ENCODE results near the gene DNAH2.

Gene DNAH2

DNA sequence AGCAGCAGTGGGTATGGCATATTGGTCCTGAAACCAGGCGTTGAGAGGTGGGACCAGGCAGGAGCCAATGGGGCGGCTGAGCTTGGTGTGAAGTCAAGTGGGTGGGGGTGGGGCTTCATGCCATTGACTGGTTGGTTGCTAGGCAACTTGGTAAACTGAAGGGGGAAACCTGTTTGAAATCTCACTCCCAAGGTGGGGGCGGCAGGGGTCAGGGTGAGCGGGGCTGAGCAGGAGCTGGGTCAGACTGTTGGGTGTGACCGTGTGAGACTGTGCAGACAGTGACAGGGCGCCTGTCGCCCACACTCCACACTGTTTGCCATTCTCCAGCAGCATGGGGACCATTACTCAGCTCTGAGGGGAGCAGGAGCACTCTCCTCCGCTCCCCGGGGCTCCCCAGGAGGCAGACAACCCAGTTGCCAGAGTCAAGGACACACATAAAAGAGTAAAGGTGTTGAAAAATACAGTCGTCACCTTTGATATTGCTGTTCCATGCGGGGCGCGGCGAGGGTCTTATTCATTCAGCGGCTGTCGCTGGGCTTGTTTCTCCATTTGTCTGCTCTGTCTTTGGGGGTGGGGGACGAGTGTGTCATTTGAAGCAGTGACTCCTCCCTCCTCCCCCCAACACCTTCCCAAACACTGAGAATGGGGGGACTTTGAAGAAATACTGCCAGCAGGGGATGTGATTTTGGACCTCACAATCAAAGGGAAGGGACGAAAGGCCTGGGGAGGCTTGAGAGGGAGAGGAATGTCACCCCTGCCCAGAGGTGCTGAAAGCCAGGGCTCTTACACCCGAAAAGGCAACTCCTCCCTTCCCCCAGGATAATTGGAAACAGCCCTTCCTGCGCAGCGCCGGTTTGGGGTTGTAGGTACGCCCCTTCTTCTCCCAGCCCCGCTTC lies 13.7 kb upstream of the DNAH2 start:
- no peak overlapping the region for H3K9ac ChIP-seq (ENCODE audit: insufficient read length, low read depth)
- peaks cover 24% of the 10 kb centered on the region for H3K36me3 ChIP-seq (ENCODE audit: insufficient read depth, insufficient read length, low read length)
- peaks cover 14% of the 10 kb centered on the region for H3K4me1 ChIP-seq (ENCODE audit: insufficient read depth, insufficient read length)
- peak; percentile 67 for DNase-seq (ENCODE audit: low read depth, low spot score)
- H3K4me3 ChIP-seq (ENCODE audit: insufficient read length, low read depth) = peak overlapping the region; percentile 6
- TF ChIP-seq YY1 (IDR thresholded peaks at IDR 0.05; ENCODE audit: insufficient read depth, insufficient read length) (no peak), ZNF274 (IDR thresholded peaks at IDR 0.05; ENCODE audit: low read depth, low read length) (no peak), SUZ12 (IDR thresholded peaks at IDR 0.05; ENCODE audit: extremely low read depth, insufficient read depth, insufficient read length) (no peak)
- H3K27me3 ChIP-seq (ENCODE audit: insufficient read depth, insufficient read length) = peaks cover 12% of the 10 kb centered on the region
- H3K9me3 ChIP-seq (ENCODE audit: insufficient read depth, low read length) = no peaks in the 10 kb centered on the region

DNA sequence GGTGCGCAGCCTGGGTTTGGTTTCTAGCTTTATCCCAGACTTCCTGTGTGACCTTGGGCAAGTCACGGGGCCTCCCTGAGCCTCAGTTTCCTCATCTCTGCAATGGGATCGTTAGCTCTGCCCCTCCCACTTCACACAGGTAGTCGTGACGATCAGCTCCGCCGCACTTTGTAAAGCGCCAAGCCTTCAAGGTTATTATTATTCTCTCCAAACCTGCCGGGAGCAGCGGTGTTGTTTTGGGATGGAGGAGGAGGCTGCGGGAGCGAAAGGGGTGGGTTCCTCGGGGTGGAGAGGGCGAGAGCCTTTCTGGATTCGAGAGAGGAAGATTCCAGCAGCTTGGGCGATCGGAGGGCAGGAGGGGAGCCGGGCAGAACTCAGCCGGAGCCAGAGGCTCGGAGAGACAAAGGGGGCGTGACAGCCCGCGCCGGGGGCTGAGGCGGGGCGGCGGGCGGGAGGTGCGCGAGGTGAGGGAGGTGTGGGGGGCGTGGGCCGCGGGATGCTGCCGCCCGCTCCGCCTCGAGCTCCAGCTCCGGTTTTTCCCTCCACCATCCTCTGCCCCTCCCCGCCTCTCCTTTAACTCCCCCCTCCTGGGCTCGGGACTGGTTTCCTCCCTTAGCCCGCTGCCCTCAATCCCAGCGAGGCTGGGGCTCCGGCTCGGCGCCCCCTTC lies 12.8 kb upstream of the DNAH2 start, which contains the start of gene EFNB3:
Gene EFNB3 (plus strand): TSS at position 602 of the 668 bp plus-strand sequence. CDS start 397 bp downstream, outside the sequence.
- H3K4me3 ChIP-seq (ENCODE audit: insufficient read length, low read depth) = peak within 1 kb of the TSS; percentile 58
- H3K9me3 ChIP-seq (ENCODE audit: insufficient read depth, low read length) = no peaks in the 10 kb centered on the region
- H3K4me1 ChIP-seq (ENCODE audit: insufficient read depth, insufficient read length) = peaks cover 14% of the 10 kb centered on the region
- TF ChIP-seq ZNF274 (IDR thresholded peaks at IDR 0.05; ENCODE audit: low read depth, low read length) (no peak), YY1 (IDR thresholded peaks at IDR 0.05; ENCODE audit: insufficient read depth, insufficient read length) (no peak), SUZ12 (IDR thresholded peaks at IDR 0.05; ENCODE audit: extremely low read depth, insufficient read depth, insufficient read length) (no peak)
- peak; percentile 51 for DNase-seq (ENCODE audit: low read depth, low spot score)
- H3K27me3 ChIP-seq (ENCODE audit: insufficient read depth, insufficient read length) = peaks cover 12% of the 10 kb centered on the region
- peaks cover 24% of the 10 kb centered on the region for H3K36me3 ChIP-seq (ENCODE audit: insufficient read depth, insufficient read length, low read length)
- peak within 1 kb of the TSS; percentile 70 for H3K9ac ChIP-seq (ENCODE audit: insufficient read length, low read depth)

DNA sequence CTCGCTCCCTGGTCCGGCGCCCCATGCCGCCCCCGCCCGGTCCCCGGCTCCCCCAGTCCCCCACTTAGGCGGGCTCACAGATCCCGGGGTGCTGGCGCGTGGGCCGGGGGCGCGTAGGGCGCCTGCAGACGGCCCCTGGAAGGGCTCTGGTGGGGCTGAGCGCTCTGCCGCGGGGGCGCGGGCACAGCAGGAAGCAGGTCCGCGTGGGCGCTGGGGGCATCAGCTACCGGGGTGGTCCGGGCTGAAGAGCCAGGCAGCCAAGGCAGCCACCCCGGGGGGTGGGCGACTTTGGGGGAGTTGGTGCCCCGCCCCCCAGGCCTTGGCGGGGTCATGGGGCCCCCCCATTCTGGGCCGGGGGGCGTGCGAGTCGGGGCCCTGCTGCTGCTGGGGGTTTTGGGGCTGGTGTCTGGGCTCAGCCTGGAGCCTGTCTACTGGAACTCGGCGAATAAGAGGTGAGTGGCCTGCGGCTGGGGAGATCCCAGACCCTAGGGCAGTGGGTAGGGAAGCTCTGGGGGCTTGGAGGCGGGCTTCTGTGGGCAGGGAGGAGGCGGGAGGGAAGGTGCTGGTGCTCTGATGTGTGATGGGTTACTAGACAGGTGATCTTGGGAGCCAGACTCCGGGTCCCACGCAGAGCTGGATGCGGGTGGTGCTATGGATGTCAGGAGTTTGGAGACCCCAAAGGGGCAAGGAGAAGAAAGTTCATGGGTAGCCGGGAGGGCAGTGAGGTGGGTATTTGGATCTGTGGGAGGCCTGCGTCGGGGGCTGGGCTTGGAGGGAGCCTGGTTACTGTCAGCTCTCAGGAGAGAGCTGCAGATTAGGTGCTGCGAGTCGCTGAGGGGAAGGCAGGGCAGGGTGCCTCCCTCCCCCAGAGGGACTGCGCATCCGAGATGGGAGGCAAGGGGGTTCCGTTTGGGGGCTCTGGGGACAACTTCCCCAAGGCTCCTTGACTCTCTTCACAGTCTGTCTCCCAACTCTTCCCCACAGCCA lies 12.0 kb upstream of the DNAH2 start:
- Histone ChIP-seq H3K27me3 (ENCODE audit: insufficient read depth, insufficient read length) (peaks cover 12% of the 10 kb centered on the region), H3K36me3 (ENCODE audit: insufficient read depth, insufficient read length, low read length) (peaks cover 24% of the 10 kb centered on the region), H3K9me3 (ENCODE audit: insufficient read depth, low read length) (no peaks in the 10 kb centered on the region), H3K4me1 (ENCODE audit: insufficient read depth, insufficient read length) (peaks cover 14% of the 10 kb centered on the region), H3K9ac (ENCODE audit: insufficient read length, low read depth) (peak overlapping the region; percentile 70), H3K4me3 (ENCODE audit: insufficient read length, low read depth) (peak overlapping the region; percentile 58)
- DNase-seq (ENCODE audit: low read depth, low spot score) = no peak
- TF ChIP-seq ZNF274 (IDR thresholded peaks at IDR 0.05; ENCODE audit: low read depth, low read length) = no peak
- TF ChIP-seq SUZ12 (IDR thresholded peaks at IDR 0.05; ENCODE audit: extremely low read depth, insufficient read depth, insufficient read length) = no peak
- no peak for TF ChIP-seq YY1 (IDR thresholded peaks at IDR 0.05; ENCODE audit: insufficient read depth, insufficient read length)

DNA sequence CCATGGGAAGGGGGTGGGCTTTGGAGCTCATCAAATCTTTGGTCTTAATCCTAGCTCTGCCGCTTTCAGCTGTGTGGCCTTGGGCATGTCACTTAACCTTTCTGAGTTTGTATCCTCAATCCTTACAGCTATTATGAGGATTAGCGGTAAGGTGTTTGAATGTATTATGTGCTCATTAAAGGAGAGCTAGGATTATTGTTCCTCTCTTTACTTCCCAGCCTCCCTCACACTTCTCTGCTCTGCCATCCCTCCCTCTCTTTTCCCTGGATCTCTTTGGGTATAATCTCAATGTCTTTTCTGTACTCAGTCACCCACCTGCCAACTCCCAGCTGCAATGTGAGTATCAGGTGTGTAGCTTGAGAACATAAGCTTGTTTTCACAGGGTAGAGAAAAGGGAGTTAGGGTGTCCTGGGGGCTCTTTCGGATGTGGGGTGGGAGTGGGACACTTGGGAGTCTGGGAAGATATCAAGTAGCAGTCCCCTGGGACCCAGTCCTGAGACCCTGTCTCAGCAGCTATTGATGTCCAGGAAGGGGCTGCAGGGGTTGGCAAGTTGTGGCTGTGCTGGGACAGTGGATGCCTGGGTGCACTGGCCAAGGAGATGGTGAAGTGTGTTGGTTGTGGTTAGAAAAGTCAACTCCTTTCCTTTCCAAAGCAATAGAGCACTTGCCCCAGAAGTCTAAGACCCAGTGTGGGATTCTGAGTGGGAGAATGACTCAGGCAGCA lies 10.8 kb upstream of the DNAH2 start:
- peaks cover 14% of the 10 kb centered on the region for H3K36me3 ChIP-seq (ENCODE audit: insufficient read depth, insufficient read length, low read length)
- no peaks in the 10 kb centered on the region for H3K9me3 ChIP-seq (ENCODE audit: insufficient read depth, low read length)
- H3K27me3 ChIP-seq (ENCODE audit: insufficient read depth, insufficient read length) = peaks cover 12% of the 10 kb centered on the region
- H3K9ac ChIP-seq (ENCODE audit: insufficient read length, low read depth) = no peak overlapping the region
- no peak overlapping the region for H3K4me3 ChIP-seq (ENCODE audit: insufficient read length, low read depth)
- no peak for TF ChIP-seq YY1 (IDR thresholded peaks at IDR 0.05; ENCODE audit: insufficient read depth, insufficient read length)
- no peak for TF ChIP-seq ZNF274 (IDR thresholded peaks at IDR 0.05; ENCODE audit: low read depth, low read length)
- TF ChIP-seq SUZ12 (IDR thresholded peaks at IDR 0.05; ENCODE audit: extremely low read depth, insufficient read depth, insufficient read length) = no peak
- H3K4me1 ChIP-seq (ENCODE audit: insufficient read depth, insufficient read length) = peaks cover 15% of the 10 kb centered on the region
- DNase-seq (ENCODE audit: low read depth, low spot score) = no peak

DNA sequence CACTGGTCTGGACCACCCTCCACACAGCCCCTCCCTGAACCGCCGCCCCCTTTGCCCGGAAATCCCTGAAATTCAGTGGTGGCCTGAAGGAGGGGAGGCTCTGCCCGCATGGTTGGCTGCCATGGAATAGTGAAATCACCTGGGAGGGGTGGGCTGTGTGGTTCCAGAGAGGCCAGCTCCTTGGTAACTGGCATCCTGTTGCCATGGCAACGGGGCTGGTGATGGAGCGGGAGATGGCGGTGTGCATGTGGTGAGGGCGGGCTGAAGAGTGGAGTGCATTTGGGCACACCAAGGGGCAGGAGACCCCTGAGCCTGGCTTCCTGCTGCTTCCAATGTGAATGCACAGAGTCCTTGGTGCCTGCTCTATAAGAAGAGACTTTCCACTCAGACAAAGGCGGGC lies 10.1 kb upstream of the DNAH2 start:
- H3K36me3 ChIP-seq (ENCODE audit: insufficient read depth, insufficient read length, low read length) = peaks cover 8% of the 10 kb centered on the region
- peaks cover 12% of the 10 kb centered on the region for H3K27me3 ChIP-seq (ENCODE audit: insufficient read depth, insufficient read length)
- H3K4me3 ChIP-seq (ENCODE audit: insufficient read length, low read depth) = no peak overlapping the region
- no peak for DNase-seq (ENCODE audit: low read depth, low spot score)
- no peak overlapping the region for H3K9ac ChIP-seq (ENCODE audit: insufficient read length, low read depth)
- TF ChIP-seq SUZ12 (IDR thresholded peaks at IDR 0.05; ENCODE audit: extremely low read depth, insufficient read depth, insufficient read length) = no peak
- TF ChIP-seq YY1 (IDR thresholded peaks at IDR 0.05; ENCODE audit: insufficient read depth, insufficient read length) = no peak
- TF ChIP-seq ZNF274 (IDR thresholded peaks at IDR 0.05; ENCODE audit: low read depth, low read length) = no peak
- no peaks in the 10 kb centered on the region for H3K9me3 ChIP-seq (ENCODE audit: insufficient read depth, low read length)
- H3K4me1 ChIP-seq (ENCODE audit: insufficient read depth, insufficient read length) = peaks cover 20% of the 10 kb centered on the region

Measured in NT2/D1 (cell line).